Measurements from ENCODE around the gene ILK. TPM values are rescaled to one million over a fixed set of nuclear protein-coding genes. Genes with fewer than 3 reads are reported as not detected.

The ILK gene
- 100 to 1,000 TPM; 159 to 167 (median 159) TPM for polyA plus RNA-seq (ENCODE audit: insufficient read length in 3 of 3)
- long read RNA-seq, donor 1, transcript ILK-203 (13 exons, 1,692 nt) = major isoform, 28 of 44 reads
- long read RNA-seq, donor 1, transcript ILK-201 (13 exons, 1,802 nt) = minor isoform, 11 of 44 reads
- long read RNA-seq, donor 1, partial matches to known transcripts = 0 of 44 reads
- long read RNA-seq, donor 1, other reads (novel, unspliced or antisense) = 0 of 44 reads
- long read RNA-seq, donor 2, transcript ILK-202 (12 exons, 2,074 nt) = minor isoform, 8 of 268 reads
- long read RNA-seq, donor 2, transcript ILK-203 (13 exons, 1,692 nt) = major isoform, 34 of 268 reads
- long read RNA-seq, donor 2, transcript ILK-201 (13 exons, 1,802 nt) = minor isoform, 6 of 268 reads
- long read RNA-seq, donor 2, partial matches to known transcripts = 208 of 268 reads
- long read RNA-seq, donor 2, other reads (novel, unspliced or antisense) = 11 of 268 reads
- long read RNA-seq, donor 3, transcript ILK-203 (13 exons, 1,692 nt) = major isoform, 31 of 69 reads
- long read RNA-seq, donor 3, transcript ILK-202 (12 exons, 2,074 nt) = minor isoform, 6 of 69 reads
- long read RNA-seq, donor 3, transcript ILK-201 (13 exons, 1,802 nt) = minor isoform, 11 of 69 reads
- long read RNA-seq, donor 3, partial matches to known transcripts = 18 of 69 reads
- long read RNA-seq, donor 3, other reads (novel, unspliced or antisense) = 0 of 69 reads
- long read RNA-seq, donor 4, transcript ILK-202 (12 exons, 2,074 nt) = minor isoform, 8 of 384 reads
- long read RNA-seq, donor 4, transcript ILK-201 (13 exons, 1,802 nt) = minor isoform, 13 of 384 reads
- long read RNA-seq, donor 4, transcript ILK-203 (13 exons, 1,692 nt) = major isoform, 42 of 384 reads
- long read RNA-seq, donor 4, partial matches to known transcripts = 307 of 384 reads
- long read RNA-seq, donor 4, other reads (novel, unspliced or antisense) = 12 of 384 reads
- long read RNA-seq, donor 5, transcript ILK-203 (13 exons, 1,692 nt) = major isoform, 17 of 24 reads
- long read RNA-seq, donor 5, partial matches to known transcripts = 0 of 24 reads
- long read RNA-seq, donor 5, other reads (novel, unspliced or antisense) = 0 of 24 reads
- long read RNA-seq, donor 6, transcript ILK-201 (13 exons, 1,802 nt) = minor isoform, 10 of 51 reads
- long read RNA-seq, donor 6, transcript ILK-203 (13 exons, 1,692 nt) = major isoform, 28 of 51 reads
- long read RNA-seq, donor 6, partial matches to known transcripts = 5 of 51 reads
- long read RNA-seq, donor 6, other reads (novel, unspliced or antisense) = 0 of 51 reads
- long read RNA-seq, donor 7, transcript ILK-202 (12 exons, 2,074 nt) = minor isoform, 5 of 59 reads
- long read RNA-seq, donor 7, transcript ILK-203 (13 exons, 1,692 nt) = major isoform, 37 of 59 reads
- long read RNA-seq, donor 7, transcript ILK-201 (13 exons, 1,802 nt) = minor isoform, 16 of 59 reads
- long read RNA-seq, donor 7, partial matches to known transcripts = 0 of 59 reads
- long read RNA-seq, donor 7, other reads (novel, unspliced or antisense) = 0 of 59 reads
- long read RNA-seq, donor 8, transcript ILK-202 (12 exons, 2,074 nt) = minor isoform, 5 of 29 reads
- long read RNA-seq, donor 8, transcript ILK-203 (13 exons, 1,692 nt) = major isoform, 16 of 29 reads
- long read RNA-seq, donor 8, partial matches to known transcripts = 0 of 29 reads
- long read RNA-seq, donor 8, other reads (novel, unspliced or antisense) = 0 of 29 reads
- long read RNA-seq, donor 9, transcript ILK-203 (13 exons, 1,692 nt) = major isoform, 36 of 70 reads
- long read RNA-seq, donor 9, transcript ILK-202 (12 exons, 2,074 nt) = minor isoform, 5 of 70 reads
- long read RNA-seq, donor 9, transcript ILK-201 (13 exons, 1,802 nt) = minor isoform, 10 of 70 reads
- long read RNA-seq, donor 9, partial matches to known transcripts = 16 of 70 reads
- long read RNA-seq, donor 9, other reads (novel, unspliced or antisense) = 0 of 70 reads
- long read RNA-seq, donor 10, transcript ILK-203 (13 exons, 1,692 nt) = major isoform, 23 of 58 reads
- long read RNA-seq, donor 10, transcript ILK-201 (13 exons, 1,802 nt) = minor isoform, 6 of 58 reads
- long read RNA-seq, donor 10, partial matches to known transcripts = 25 of 58 reads
- long read RNA-seq, donor 10, other reads (novel, unspliced or antisense) = 0 of 58 reads
- long read RNA-seq, donor 11, transcript ILK-201 (13 exons, 1,802 nt) = minor isoform, 9 of 45 reads
- long read RNA-seq, donor 11, transcript ILK-203 (13 exons, 1,692 nt) = major isoform, 23 of 45 reads
- long read RNA-seq, donor 11, partial matches to known transcripts = 10 of 45 reads
- long read RNA-seq, donor 11, other reads (novel, unspliced or antisense) = 0 of 45 reads
- long read RNA-seq, donor 12, transcript ILK-201 (13 exons, 1,802 nt) = minor isoform, 11 of 72 reads
- long read RNA-seq, donor 12, transcript ILK-203 (13 exons, 1,692 nt) = major isoform, 43 of 72 reads
- long read RNA-seq, donor 12, transcript ILK-202 (12 exons, 2,074 nt) = minor isoform, 6 of 72 reads
- long read RNA-seq, donor 12, partial matches to known transcripts = 6 of 72 reads
- long read RNA-seq, donor 12, other reads (novel, unspliced or antisense) = 0 of 72 reads
- long read RNA-seq, donor 13, transcript ILK-203 (13 exons, 1,692 nt) = major isoform, 15 of 29 reads
- long read RNA-seq, donor 13, partial matches to known transcripts = 6 of 29 reads
- long read RNA-seq, donor 13, other reads (novel, unspliced or antisense) = 0 of 29 reads
- long read RNA-seq, donor 14 = 0 reads
- long read RNA-seq, donor 15, transcript ILK-202 (12 exons, 2,074 nt) = minor isoform, 12 of 572 reads
- long read RNA-seq, donor 15, transcript ILK-201 (13 exons, 1,802 nt) = minor isoform, 23 of 572 reads
- long read RNA-seq, donor 15, transcript ILK-203 (13 exons, 1,692 nt) = major isoform, 54 of 572 reads
- long read RNA-seq, donor 15, partial matches to known transcripts = 475 of 572 reads
- long read RNA-seq, donor 15, other reads (novel, unspliced or antisense) = 5 of 572 reads
- long read RNA-seq, donor 16, transcript ILK-201 (13 exons, 1,802 nt) = minor isoform, 11 of 276 reads
- long read RNA-seq, donor 16, transcript ILK-203 (13 exons, 1,692 nt) = major isoform, 49 of 276 reads
- long read RNA-seq, donor 16, partial matches to known transcripts = 87 of 276 reads
- long read RNA-seq, donor 16, other reads (novel, unspliced or antisense) = 125 of 276 reads

- DNase-seq = peak; percentile 90
Observed at GRCh38 chr11:6603287-6604080, at the start of gene ILK, which contains the start of gene RRP8. TSS of gene ILK (plus strand) at chr11:6603774. CDS start at chr11:6604272, 498 bp downstream. TSS of gene RRP8 (minus strand) at chr11:6603616. CDS start at chr11:6603502, 114 bp downstream.

DNA sequence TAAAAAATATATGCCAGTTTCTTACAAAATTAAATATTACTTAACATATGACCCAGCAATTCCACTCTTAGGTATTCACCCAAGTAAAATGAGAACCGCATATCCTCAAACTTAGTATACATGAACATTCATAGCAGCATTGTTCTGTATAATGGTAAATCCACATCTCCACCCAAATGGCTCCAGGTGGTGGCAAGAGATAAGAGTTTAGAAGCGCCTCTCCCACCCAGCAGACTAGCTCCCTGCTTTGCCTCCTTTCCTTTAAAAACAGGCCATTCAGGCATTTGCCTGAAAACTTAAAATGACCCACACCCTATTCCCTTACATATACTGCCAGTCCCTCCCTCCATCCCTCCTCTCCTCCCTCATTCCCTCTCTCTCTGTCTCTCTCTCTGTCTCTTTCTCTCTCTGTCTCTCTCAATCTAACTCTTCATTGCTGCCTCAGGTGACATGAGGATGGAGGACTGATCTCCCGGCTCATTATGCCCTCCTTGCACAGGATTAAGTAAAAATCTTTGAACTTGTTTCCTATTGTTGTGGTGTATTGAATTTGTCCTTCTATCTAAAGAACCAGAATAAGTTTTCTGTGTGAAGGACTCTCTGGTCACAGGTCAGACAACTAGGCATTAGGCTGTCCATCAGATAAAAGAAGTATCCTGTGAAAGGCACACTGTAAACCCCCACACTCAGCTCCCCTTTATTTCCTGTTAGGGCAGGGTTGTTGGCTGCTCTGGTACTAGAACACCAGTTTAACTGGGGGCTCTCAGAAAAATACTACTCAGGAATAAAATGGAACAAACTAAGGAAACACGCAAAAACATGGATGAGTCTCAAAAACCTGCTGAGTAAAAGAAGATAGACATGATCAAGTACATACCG lies 48.5 kb upstream of the ILK start:
- no peak for DNase-seq

DNA sequence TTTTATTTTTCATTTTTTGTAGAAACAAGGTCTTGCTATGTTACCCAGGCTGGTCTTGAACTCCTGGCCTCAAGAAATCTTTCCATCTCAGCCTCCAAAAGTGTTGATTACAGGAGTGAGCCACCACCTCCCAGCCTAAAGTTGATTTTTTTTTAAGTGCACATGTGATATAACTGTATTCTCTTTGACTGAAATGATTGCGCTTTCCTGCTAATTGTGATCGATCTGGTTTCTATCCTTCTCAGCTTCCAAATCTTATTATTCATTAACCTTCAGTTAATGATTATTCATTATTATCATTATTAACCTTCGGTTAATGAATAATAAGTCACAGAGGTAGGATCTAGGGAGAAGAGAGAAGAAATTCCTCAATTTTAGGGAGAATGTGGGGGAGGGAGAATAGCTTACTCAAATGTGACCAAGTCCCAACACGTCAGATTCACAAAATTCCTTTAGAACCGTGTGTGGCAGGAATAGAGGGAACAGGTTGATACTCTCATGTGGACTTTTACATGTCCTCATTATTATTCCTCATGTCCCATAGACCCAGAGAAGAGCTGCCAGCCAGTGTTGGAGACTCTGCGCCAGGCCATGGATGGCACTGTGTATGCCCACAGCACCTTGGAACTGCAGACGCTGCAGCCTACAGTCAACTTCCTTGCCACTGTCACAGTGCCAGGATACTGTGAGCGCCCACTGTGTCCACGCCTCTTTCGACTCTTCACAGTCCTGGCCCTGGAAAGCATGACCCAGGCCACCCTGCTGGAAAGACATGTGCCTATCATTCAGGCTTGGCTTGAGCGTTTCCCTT lies 47.2 kb upstream of the ILK start:
- DNase-seq = peak; percentile 44

GRCh38 chr11:6557063-6557462 lies 46.5 kb upstream of the ILK start:
- no peak for DNase-seq

GRCh38 chr11:6557761-6558674 lies 45.6 kb upstream of the ILK start:
- no peak for DNase-seq

DNA sequence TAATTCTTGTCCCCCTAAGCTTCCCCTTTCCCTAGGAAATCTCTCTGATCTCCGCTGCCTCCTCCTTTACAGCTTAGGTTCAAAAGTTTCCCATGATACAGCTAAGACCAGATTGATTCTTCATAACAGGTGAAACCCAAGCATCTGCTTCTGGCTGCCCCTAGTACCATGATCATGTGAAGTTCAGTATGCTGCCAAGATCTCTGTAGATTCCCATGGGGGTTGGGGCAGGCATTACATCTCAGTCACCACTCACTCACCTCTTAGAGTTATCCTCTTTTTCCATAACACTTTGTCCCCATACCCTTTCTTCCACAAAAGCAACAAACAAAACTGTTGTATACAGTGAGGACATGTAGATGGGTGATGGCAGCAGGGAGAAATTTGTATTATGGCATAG lies 44.2 kb upstream of the ILK start:
- no peak for DNase-seq

- DNase-seq = no peak
Observed at GRCh38 chr11:6561288-6561687, 42.3 kb upstream of the ILK start.

GRCh38 chr11:6563121-6563619 lies 40.4 kb upstream of the ILK start:
- no peak for DNase-seq

DNA sequence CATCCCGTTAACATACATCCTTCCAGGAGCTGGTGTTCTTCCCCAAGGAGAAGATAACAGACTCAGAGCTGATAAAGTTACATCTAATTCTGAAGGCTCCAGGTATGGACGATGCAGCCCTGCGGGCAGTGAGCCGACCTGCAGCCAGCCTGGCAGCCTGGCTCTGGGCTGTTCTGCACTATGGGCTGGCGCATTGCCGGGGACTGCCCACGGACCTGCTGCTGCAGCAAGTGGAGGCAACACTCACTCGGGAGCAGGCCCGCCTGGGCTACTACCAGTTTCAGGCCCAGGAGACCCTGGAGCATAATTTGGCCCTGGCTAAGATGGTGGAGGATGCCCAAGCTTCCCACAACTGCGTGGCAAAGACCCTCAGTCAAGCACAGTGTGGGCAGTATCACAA lies 39.9 kb upstream of the ILK start:
- DNase-seq = no peak

- DNase-seq = no peak
Observed at GRCh38 chr11:6565325-6565724, 38.2 kb upstream of the ILK start.

- no peak for DNase-seq
Observed at GRCh38 chr11:6565988-6566703, 37.4 kb upstream of the ILK start.

DNA sequence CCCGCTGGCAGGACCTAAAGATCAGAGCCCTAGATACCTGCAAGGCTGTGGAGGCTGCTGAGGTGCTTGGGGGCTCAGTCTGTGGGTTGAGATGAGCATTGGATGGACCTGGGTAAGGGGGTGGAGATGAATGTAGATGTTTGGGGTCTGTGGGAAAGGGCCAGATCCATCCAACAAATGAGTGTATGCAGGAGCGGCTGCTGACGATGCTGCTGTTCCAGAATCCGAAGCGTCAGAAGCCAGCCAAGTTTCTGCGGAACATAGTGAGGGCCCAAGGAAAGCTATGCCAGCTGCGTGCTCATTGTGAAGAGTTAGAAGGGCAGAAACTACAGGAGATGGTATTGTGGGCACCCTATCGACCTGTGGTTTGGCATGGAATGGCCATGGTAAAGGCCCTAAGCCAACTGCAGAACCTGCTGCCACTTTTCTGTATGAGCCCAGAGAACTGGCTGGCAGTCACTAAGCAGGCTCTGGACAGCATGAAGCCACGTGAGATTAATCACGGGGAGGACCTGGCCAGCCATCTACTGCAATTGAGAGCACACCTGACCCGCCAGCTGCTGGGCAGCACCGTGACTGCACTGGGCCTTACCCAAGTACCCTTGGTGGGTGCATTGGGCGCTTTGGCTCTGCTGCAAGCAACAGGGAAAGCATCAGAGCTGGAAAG lies 36.7 kb upstream of the ILK start:
- DNase-seq = no peak
